NOMO-1 treated with DMSO at 0.1 percent for 48 hours (cell line): ENCODE results near the gene PTPN14.

Experiments used
- DNase-seq: peaks from one replicate; lab custom pipeline; 2025; ENCODE audit not compliant: unreplicated experiment; lab: John Stamatoyannopoulos, UW

Gene PTPN14

DNA sequence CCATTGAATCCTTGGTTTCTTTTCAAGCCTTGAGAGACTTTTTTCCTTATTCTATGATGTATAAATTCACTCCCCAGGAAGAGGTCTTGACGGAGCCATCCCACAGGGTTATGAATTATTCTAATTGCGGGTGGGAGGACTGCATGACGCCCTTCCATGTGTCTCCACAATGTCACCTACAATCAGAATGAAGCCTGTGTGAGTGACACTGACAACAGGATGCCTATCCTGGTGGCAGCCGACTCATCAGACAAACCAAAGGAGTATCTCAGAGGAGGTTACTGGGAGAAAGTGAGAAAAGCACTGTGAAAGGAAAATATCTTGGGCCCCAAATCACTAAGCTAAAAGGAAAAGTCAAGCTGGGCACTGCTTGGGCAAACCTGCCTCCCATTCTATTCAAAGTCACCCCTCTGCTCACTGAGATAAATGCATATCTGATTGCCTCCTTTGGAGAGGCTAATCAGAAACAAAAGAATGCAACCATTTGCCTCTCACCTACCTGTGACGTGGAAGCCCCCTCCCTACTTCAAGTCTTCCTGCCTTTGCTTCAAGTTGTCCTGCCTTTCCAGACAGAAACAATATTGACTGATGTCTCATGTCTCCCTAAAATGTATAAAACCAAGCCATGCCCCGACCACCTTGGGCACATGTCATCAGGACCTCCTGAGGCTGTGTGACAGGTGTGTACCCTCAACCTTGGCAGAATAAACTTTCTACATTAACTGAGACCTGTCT, 172.0 kb downstream of the PTPN14 start:
- no peak for DNase-seq

DNA sequence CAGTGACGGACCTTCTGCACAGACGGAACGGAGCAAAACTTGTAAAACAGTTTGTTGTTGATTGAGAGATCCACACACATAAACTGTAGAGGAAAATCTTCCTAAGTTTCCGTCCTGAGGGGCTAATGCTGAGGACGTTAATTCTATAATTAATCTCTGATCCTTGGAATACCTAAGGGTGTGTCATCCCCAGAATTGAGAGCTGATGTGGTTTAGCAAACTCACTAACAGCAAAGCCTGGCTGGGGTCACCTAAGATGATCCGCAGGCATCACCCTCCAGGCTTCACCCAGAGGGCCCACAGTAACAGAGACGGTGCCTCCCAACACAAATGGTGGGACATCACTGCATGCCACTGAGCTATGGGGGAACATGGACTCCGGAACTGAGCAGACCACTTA, 172.9 kb downstream of the PTPN14 start:
- no peak for DNase-seq

GRCh38 chr1:214377886-214378285, 173.5 kb downstream of the PTPN14 start:
- DNase-seq, result no peak

- no peak for DNase-seq
Observed at GRCh38 chr1:214377485-214377884, 173.9 kb downstream of the PTPN14 start.

DNA sequence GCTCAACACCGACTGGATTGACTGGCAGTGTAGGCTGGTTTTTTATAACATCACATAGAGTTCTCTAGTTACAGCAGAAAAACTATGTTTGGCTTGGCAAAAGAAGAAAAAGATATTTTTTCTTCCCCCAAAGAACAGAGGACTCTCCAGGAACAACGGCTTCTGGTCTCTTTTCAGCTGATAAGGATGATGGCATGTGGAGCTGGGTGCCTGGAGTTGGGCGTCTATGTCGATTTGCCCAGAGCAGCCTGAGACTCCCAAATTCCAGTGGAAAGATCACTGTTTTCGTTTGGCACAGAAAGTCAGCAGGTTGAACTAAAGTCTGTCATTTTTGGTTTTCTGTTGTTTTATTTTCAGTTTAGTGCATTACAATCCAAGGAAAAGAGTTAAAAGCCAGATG, 179.3 kb downstream of the PTPN14 start:
- no peak for DNase-seq

DNA sequence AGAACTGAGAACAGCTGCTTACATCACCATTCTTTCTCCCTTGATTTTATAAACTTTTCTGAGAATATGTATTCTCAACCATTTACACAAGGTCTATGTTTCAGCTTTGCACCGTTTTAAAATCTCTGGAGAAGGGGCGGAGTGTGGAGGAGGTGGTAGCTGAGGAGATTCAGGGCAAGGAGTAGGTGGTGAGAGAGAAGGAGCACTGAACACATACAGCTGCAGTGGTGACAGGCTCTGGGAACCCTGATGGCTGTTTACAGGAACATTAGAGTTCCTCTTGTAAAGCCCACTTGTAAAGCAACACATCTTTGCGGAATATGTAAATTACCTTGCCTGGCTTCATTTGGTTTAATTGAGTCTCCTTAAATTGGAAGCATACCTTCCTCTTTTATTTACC, 180.8 kb downstream of the PTPN14 start:
- no peak for DNase-seq

GRCh38 chr1:214369364-214369763, 182.0 kb downstream of the PTPN14 start:
- no peak for DNase-seq

DNA sequence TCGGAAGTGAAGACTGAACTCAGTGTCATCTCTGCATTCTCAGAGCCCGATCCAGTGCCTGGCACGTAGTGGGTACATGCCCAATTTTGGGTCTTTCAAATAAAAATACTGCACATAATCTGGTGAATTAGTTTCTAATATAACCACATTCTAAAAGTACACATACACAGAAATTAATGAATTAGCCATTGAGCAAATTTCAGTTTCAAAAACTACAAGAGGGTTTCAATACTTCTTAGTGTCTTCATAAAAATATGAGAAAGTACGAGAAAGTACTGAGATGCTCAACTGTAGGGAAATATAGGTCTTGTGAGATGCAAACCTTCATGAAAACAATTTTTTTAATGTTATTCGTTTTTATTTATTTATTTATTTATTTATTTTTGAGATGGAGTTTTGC, 183.6 kb downstream of the PTPN14 start:
- DNase-seq, result no peak

DNA sequence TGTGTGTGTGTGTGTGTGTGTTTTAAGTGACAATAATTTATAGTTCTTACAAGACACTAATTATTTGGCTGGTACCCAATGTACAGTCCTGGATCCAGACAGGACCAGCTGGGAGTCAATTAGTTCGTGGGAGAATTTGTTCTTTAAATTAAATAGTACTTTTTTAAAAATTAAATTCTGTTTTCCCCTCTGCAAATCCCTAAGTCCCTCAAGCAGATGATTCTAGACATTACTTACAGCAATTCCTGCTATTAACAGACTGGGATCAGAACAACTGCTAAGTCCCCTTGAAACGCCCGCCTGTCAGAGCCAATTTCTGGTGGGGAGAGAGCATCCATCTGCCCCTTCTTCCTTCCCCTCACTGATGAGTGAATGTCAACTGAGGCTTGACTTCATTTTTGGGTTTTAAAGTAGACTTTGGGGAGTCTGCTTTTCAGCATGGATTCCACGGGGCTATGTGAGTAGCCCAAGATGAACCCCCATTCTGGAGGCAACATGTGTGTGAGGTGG, 186.6 kb downstream of the PTPN14 start:
- no peak for DNase-seq

DNA sequence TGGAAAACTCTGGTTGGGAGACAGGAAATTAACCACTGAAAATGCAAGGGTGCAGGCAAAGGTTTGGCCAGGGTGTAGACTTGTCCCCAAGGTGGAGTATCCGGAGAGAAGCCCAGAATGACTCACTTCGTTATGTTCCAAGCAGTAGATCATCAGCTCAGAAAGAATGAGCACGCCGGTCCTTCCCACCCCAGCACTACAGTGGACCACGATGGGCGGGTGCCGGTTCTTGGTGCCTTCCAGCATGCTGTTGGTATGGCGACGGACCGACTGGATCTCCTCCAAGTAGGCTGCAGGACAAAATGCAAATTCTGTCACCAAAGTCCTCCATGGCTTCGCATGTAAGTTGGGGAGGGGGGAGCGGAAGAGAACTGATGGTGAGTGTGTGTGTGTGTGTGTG, 187.0 kb downstream of the PTPN14 start:
- no peak for DNase-seq

GRCh38 chr1:214363386-214363785, 188.0 kb downstream of the PTPN14 start:
- no peak for DNase-seq

DNA sequence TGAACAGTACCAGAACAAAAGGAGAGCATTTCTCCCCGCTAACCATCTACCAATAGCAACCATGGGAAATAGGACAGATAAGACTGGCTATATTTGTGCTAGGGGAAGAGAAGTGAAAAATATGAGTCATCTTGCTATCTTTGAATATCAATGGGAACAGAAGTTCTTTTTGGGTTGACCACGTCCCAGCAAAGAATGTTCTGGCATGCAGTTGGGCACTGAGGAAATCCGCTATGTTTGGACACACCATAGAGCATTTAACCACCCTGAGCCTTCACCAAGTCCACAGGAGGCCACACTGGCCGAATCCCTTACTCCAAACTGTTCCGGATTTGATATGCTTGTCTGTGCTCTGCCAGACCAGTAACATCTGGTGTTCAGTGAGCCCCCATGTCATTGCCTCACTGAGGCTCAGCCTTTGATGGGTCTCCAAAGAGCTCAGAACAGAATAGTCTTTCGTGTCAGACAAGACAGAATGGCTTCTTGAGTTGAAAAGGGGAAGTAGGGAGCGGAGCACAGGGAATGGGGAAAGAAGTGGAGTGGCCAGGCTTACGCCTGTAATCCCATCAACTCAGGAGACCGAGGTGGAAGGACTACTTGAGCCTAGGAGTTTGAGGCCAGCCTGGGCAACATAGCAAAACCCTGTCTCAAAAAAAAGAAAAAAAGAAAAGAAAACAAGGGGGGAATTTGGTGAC, 189.1 kb downstream of the PTPN14 start:
- peak; percentile 48 for DNase-seq

GRCh38 chr1:214361636-214362035, 189.8 kb downstream of the PTPN14 start:
- no peak for DNase-seq

GRCh38 chr1:214360525-214361164, 190.8 kb downstream of the PTPN14 start:
- DNase-seq, result no peak

DNA sequence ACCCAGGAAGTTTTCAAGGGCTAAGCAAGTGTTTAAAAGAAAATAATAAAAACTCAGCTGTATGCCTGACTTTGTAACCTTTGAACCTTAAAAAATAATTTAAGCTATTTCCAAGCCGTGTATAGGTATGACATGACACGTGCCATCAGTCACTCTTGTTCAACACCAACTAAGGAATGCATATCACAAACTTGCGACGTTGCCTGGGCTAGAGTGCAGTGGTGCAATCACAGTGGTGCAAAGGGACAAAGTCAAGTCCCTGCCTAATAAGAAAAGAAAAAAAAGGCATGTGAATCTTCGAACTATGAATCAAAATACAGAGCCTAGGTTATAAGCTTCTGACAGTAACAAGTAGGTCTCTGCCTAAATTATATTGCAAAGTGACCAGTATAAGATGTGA, 191.3 kb downstream of the PTPN14 start:
- DNase-seq, result no peak

- DNase-seq, result no peak
Observed at GRCh38 chr1:214354440-214355148, 196.8 kb downstream of the PTPN14 start.

- no peak for DNase-seq
Observed at GRCh38 chr1:214352838-214353237, 198.6 kb downstream of the PTPN14 start.

DNA sequence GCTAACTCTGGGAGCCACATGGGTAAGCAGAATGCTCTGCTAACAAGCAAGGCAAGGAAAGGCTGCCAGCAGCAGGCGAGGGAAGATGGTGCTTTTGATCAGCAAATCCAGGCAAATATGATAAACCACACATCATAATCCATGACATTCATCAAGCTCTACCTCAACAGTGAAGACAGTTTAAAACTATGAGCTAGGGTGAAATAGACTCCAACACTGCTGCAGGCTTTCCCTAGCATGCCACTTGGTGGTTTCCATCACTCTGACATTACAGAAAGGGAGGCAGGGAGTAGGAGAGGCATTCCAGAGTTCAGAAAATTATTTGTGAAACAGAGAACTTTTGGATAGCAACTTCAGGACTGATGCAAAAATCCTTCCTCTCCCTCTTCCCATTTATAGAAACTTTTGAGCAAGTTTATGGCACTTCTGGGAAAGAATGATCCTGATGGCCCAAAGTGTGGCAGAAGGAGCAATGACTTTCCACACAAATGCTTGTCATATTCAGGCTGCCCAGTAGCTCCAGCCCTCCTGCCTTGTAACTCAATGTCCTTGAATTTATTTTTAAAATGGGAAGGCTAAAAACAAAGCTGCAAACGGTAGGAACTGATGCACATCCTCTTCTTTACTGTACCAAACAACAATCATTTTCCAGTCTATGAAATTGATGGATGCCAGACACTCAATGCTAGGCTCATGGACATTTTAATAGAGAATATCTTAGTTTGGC, 199.7 kb downstream of the PTPN14 start:
- DNase-seq, result no peak

DNA sequence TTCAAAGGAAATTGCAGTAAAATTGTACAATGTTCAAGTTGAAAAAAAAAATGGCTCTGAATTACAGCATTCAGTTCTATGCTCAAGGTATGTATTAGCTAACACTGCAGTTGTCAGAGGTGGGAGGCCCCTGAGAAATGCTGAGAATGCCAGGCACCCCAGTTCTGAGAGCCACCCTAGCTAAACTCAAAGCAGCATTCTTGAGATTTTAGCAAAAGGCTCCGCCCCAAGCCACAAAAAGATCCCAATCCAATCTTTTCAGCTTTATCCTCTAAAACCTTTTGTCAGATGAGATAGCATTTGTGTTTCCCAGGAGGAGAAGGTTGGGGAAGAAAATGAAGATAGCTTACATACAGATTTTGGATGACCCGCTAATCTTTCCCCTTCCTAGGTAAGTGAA, 201.6 kb downstream of the PTPN14 start:
- no peak for DNase-seq

- no peak for DNase-seq
Observed at GRCh38 chr1:214349008-214349407, 202.4 kb downstream of the PTPN14 start.

DNA sequence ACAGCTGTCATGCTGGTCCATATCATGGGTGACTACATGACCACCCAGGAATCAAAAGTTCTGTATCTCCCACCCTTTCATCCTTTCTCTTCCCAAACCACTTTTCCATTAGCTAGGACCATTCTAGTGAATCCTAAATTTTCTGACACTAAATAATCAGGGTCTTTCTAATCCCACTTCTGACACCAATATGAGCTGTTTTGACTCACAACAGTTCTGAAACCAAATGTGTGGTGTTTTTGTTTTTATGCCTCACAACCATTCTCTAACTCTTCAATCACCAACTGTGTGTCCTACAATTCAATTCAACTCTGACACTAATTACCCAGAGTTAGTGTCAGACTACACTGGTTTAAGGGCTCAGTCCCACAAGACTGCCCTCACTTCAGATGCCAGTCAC, 206.5 kb downstream of the PTPN14 start:
- DNase-seq, result no peak
